Thyroid gland (tissue), 4 donors: ENCODE results near the gene TATDN2. TPM values are rescaled to one million over a fixed set of nuclear protein-coding genes. Genes with fewer than 3 reads are reported as not detected.

Experiments
- DNase-seq, 2 donors: peaks; one replicate each; pipeline ENCODE4 v3.0.0-alpha.2; 2019
- H3K27ac ChIP-seq, 3 donors: fragments of 200-600 bp; sonication (generic); 1 replicate in 2 of 3; 2 replicates in 1 of 3; pipeline ENCODE4 v1.5.1; 2016 to 2019; ENCODE audit warnings: mild to moderate bottlenecking in 1 of 3, moderate library complexity in 1 of 3
- H3K27me3 ChIP-seq: fragments of 200-600 bp; sonication (generic); one replicate; pipeline ENCODE4 v1.5.1; 2019
- H3K36me3 ChIP-seq, 2 donors: fragments of 200-600 bp; sonication (generic); one replicate each; pipeline ENCODE4 v1.5.1; 2016 to 2019
- H3K4me1 ChIP-seq, 2 donors: fragments of 200-600 bp; sonication (generic); one replicate each; pipeline ENCODE4 v1.5.1; 2017 to 2019
- H3K4me3 ChIP-seq, 3 donors: fragments of 200-600 bp; sonication (generic); replicated peaks in 1 of 3; 1 replicate in 2 of 3; 2 replicates in 1 of 3; pipeline ENCODE4 v1.5.1; 2016; ENCODE audit warnings: mild to moderate bottlenecking in 1 of 3
- H3K9me3 ChIP-seq: fragments of 200-600 bp; sonication (generic); one replicate; pipeline ENCODE4 v1.5.1; 2017
- POLR2A ChIP-seq, 2 donors: fragments of 450-650 bp; IDR thresholded peaks; one replicate each; pipeline ENCODE4 v1.6.1; 2017; ENCODE audit warnings: antibody characterized with exemption in 2 of 2, mild to moderate bottlenecking in 2 of 2, moderate library complexity in 1 of 2
- WGBS, 2 donors: methylation state at CpG; one replicate each; pipeline ENCODE4 v1.1.5; 2017; 5-methylcytosine and 5-hydroxymethylcytosine counted together
- intact Hi-C: fragments of 100-400 bp; cut with DNase I; formaldehyde crosslinking; loops from one replicate; pipeline ENCODE4 v1.15.1; 2023
- total RNA-seq, 4 donors: library from RNA; depleted of rRNA; stranded (reverse); fragments of >200 nt; gene quantifications; one replicate each; pipeline ENCODE4 v1.2.3, GENCODE V29; 2016
- TF ChIP-seq, protein P1 (sequence below), 6 experiments: fragments of 200-600 bp in 3 of 6; fragments of 450-650 bp in 3 of 6; sonication (generic) in 3 of 6; IDR thresholded peaks; one replicate each; pipeline ENCODE4 v1.5.1; 2016 to 2019; ENCODE audit warnings: antibody characterized with exemption in 6 of 6, mild to moderate bottlenecking in 2 of 6, inconsistent platforms in 1 of 6, moderate library complexity in 1 of 6

TATDN2 gene, protein sequence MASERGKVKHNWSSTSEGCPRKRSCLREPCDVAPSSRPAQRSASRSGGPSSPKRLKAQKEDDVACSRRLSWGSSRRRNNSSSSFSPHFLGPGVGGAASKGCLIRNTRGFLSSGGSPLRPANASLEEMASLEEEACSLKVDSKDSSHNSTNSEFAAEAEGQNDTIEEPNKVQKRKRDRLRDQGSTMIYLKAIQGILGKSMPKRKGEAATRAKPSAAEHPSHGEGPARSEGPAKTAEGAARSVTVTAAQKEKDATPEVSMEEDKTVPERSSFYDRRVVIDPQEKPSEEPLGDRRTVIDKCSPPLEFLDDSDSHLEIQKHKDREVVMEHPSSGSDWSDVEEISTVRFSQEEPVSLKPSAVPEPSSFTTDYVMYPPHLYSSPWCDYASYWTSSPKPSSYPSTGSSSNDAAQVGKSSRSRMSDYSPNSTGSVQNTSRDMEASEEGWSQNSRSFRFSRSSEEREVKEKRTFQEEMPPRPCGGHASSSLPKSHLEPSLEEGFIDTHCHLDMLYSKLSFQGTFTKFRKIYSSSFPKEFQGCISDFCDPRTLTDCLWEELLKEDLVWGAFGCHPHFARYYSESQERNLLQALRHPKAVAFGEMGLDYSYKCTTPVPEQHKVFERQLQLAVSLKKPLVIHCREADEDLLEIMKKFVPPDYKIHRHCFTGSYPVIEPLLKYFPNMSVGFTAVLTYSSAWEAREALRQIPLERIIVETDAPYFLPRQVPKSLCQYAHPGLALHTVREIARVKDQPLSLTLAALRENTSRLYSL
- 10 to 100 TPM; 21.4 to 37.1 (median 30.1) TPM for total RNA-seq

DNA sequence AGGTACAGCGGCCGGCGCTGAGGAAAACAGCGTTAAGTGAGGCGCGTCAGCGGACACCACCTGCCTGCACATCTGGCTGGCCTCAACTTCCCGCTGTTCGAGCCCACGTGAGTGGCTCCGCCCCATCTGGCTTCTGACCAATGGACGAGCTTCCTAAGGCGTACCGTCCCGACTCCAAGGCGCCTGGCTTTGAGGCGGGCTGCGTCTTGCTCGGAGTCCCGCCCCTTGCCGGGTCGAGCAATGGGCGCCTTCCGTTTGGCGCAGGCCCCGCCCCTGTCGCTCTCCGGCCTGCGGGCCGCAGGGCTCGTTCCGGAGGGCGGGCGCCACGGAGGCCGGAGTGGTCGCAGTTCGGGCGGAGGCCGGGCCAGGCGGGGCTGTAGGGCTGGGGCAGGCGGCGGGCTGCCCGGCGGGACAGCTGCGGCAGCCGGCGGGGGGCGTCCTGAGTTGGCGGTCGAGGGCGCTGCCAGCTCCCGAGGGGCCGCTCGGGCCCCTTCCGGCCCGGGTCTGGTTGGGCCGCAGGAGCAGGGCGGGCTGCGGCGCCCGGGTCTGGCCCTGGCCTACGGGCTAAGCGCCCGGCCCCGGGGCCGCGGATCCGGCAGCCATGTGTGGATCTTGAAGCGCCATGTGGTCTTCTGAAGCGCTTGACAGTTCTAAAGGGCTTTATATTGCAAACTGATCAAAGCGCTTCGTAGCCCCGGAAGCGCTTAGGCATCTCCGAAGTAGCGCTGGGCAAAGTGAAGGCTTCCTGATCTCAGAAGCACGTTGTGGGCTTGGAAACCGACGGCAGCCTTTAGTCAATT, at the start of gene TATDN2:
Gene TATDN2 (plus strand): TSS at position 276 of the 800 bp plus-strand sequence. CDS start 742 bp downstream, outside the sequence.
- H3K4me1 ChIP-seq = peaks cover 15 to 17% of the 10 kb centered on the region in 2 donors
- intact Hi-C loops = no loop called here
- H3K27me3 ChIP-seq = no peaks in the 10 kb centered on the region
- H3K4me3 ChIP-seq = peak within 1 kb of the TSS; percentile 57 to 87 (median 63)
- WGBS, 2 donors = 1 to 2% methylated on average over 19 to 21 of the region's 80 CpGs
- DNase-seq = peak; percentile 97
- TF ChIP-seq POLR2A (IDR thresholded peaks at IDR 0.05) = peak; percentile 70 to 92
- TF ChIP-seq, protein P1, sequence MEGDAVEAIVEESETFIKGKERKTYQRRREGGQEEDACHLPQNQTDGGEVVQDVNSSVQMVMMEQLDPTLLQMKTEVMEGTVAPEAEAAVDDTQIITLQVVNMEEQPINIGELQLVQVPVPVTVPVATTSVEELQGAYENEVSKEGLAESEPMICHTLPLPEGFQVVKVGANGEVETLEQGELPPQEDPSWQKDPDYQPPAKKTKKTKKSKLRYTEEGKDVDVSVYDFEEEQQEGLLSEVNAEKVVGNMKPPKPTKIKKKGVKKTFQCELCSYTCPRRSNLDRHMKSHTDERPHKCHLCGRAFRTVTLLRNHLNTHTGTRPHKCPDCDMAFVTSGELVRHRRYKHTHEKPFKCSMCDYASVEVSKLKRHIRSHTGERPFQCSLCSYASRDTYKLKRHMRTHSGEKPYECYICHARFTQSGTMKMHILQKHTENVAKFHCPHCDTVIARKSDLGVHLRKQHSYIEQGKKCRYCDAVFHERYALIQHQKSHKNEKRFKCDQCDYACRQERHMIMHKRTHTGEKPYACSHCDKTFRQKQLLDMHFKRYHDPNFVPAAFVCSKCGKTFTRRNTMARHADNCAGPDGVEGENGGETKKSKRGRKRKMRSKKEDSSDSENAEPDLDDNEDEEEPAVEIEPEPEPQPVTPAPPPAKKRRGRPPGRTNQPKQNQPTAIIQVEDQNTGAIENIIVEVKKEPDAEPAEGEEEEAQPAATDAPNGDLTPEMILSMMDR (IDR thresholded peaks at IDR 0.05) = no peak
- peak within 1 kb of the TSS; percentile 37 to 81 (median 43) for H3K27ac ChIP-seq
- H3K36me3 ChIP-seq = peaks cover 0 to 5% of the 10 kb centered on the region in 2 donors
- H3K9me3 ChIP-seq = no peaks in the 10 kb centered on the region

DNA sequence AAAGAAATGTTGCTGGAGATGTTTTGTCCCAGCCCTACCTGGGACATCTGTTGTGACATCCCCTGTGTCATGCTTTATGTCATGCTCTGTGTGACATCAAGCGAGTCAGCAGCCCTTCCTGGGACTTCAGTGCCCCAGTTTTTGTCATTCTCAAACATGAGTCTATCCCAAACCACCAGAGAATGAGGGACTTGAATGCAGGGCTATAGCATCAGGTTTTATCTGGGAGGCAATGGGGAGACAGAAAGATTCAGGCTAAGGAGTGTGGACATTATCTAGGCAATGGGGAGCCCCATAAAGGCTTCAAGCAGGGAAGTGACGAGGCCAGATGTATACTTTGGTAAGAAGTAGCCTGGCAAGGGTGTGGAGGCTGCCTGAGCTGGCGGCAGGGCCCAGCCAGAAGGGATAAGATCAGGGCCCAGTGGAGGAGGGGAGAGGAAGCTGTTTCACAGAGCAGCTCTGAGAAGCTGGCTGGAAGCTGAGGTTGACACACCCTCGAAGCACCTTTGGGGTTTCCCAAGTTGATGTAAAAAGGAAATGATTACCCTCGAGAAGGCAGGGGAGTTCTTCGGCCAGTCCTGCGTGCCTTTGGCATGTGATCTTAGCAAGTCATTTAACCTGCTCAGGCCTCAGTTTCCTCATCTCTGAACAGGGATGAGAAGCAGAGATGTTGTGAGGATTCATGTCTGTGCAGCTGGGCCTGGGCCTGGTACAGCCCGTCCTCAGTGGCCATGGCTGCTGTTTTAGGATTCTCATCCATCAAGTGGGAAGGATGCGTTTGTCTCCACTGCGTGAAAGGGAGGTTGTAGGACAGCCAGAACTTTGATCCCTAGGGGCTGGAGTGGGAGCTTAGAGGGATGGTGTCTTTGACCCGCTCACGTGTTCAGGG, 49.3 kb upstream of the TATDN2 start:
- WGBS, 2 donors = 72 to 87% methylated on average over 11 to 12 of the region's 12 CpGs
- Histone ChIP-seq H3K27me3 (no peaks in the 10 kb centered on the region), H3K4me1 (peaks cover 33 to 57% of the 10 kb centered on the region in 2 donors), H3K9me3 (no peaks in the 10 kb centered on the region), H3K4me3 (no peak overlapping the region), H3K27ac (peak overlapping the region; percentile 61 to 85 (median 82)), H3K36me3 (no peaks in the 10 kb centered on the region)
- intact Hi-C loops = no loop called here
- TF ChIP-seq, protein P1 (IDR thresholded peaks at IDR 0.05) = no peak
- no peak for TF ChIP-seq POLR2A (IDR thresholded peaks at IDR 0.05)
- DNase-seq = peak; percentile 32 to 63

DNA sequence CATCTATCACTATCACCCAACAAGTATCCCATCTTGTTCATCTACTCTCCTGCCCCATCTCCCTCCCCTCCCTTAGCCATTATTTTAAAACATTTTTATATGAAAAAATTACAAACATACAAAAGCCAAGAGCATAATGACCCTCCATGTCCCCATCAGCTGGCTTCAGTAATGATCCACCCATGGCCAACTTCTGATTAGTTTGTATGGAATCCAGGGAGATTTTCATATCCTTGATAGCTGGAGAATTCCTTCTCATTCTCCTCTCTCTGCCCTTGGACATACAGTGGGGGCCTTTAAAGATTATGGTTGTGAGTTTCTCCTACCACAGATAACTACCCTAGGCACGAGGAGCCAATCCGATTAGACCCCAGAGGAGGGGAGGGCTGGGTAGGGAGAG, 43.3 kb upstream of the TATDN2 start:
- no peaks in the 10 kb centered on the region for H3K9me3 ChIP-seq
- no peak overlapping the region for H3K4me3 ChIP-seq
- no peak for DNase-seq
- H3K27me3 ChIP-seq = no peaks in the 10 kb centered on the region
- intact Hi-C loops = no loop called here
- no peaks in the 10 kb centered on the region for H3K36me3 ChIP-seq
- WGBS, 2 donors = 89 to 100% methylated on average over 2 of the region's 2 CpGs
- peaks cover 0 to 32% of the 10 kb centered on the region in 2 donors for H3K4me1 ChIP-seq
- TF ChIP-seq, protein P1 (IDR thresholded peaks at IDR 0.05) = no peak
- no peak for TF ChIP-seq POLR2A (IDR thresholded peaks at IDR 0.05)
- H3K27ac ChIP-seq = peak overlapping the region in 2 of 3 donors; percentile 62 to 87

DNA sequence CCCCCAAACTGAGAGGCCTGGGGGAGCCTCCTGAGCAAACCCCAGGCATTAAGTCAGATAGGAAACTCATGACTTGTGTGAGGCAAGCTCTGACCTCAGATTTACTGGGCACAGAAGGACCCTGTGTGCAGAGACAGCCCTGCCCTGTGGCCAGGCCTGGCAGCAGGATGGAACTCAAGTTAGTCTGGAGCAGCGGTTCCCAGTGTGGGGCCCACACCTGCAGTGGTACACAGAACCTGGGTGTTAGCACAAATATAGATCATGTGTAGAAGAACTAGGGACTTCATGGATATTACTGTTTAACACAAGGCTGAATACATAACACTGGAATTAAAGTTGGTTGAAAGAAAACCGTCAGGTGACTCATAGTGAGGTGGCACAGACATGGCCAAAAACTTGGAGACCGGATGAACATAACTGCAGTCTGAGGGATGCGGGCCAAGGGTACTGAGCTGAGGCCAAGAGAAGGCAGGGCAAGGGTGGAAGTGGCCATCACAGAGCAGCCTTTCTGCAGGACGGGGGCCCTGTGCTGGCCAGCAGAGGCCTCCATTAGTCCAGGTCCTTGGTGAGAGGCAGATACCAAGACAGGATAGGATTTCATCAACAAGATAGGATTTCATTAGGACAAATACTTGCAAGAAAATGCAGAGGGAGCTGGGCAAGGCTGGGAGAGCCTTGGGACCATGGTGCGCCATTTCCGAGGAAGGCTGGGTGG, 42.7 kb upstream of the TATDN2 start:
- Histone ChIP-seq H3K4me1 (peaks cover 0 to 32% of the 10 kb centered on the region in 2 donors), H3K27ac (peak overlapping the region in 2 of 3 donors; percentile 62 to 87), H3K27me3 (no peaks in the 10 kb centered on the region), H3K4me3 (no peak overlapping the region), H3K36me3 (no peaks in the 10 kb centered on the region), H3K9me3 (no peaks in the 10 kb centered on the region)
- TF ChIP-seq, protein P1 (IDR thresholded peaks at IDR 0.05) = no peak
- no peak for TF ChIP-seq POLR2A (IDR thresholded peaks at IDR 0.05)
- intact Hi-C loops = no loop called here
- WGBS, 2 donors = 68 to 95% methylated on average over 7 of the region's 7 CpGs
- no peak for DNase-seq
